Heart left ventricle (tissue), 16 donors: ENCODE data around the gene BCAR1. TPM values are rescaled to one million over a fixed set of nuclear protein-coding genes. Genes with fewer than 3 reads are reported as not detected.

Source experiments
- ATAC-seq, 4 donors: fragments of 200-7000 bp; cut with Tn5 transposase; one replicate each; pipeline ENCODE4 v1.9.1; 2020 to 2022; ENCODE audit warnings: moderate library complexity in 4 of 4, mild to moderate bottlenecking in 3 of 4, moderate number of reproducible peaks in 1 of 4
- DNase-seq, 5 donors: peaks; one replicate each; pipeline ENCODE4 v3.0.0-alpha.2; 2020
- H3K27ac ChIP-seq, 12 donors: fragments of 200-600 bp; sonication (generic) in 4 of 12; one replicate each; pipeline versions ENCODE4 v1.5.0 to v1.8.0; 2016 to 2022; ENCODE audit warnings: mild to moderate bottlenecking in 2 of 12
- H3K27me3 ChIP-seq, 9 donors: fragments of 200-600 bp; sonication (generic) in 2 of 9; one replicate each; pipeline versions ENCODE4 v1.5.1 to v1.8.0; 2016 to 2022; ENCODE audit warnings: mild to moderate bottlenecking in 3 of 9
- H3K36me3 ChIP-seq, 9 donors: fragments of 200-600 bp; sonication (generic) in 2 of 9; one replicate each; pipeline versions ENCODE4 v1.5.0 to v1.8.0; 2018 to 2022; ENCODE audit warnings: mild to moderate bottlenecking in 2 of 9
- H3K4me1 ChIP-seq, 12 donors: fragments of 200-600 bp; sonication (generic) in 4 of 12; one replicate each; pipeline versions ENCODE4 v1.5.0 to v1.8.0; 2016 to 2022; ENCODE audit warnings: mild to moderate bottlenecking in 3 of 12
- H3K4me3 ChIP-seq, 12 donors: fragments of 200-600 bp; sonication (generic) in 4 of 12; one replicate each; pipeline versions ENCODE4 v1.5.0 to v1.8.0; 2017 to 2022; ENCODE audit warnings: mild to moderate bottlenecking in 9 of 12, moderate library complexity in 4 of 12
- H3K9me3 ChIP-seq, 12 donors: fragments of 200-600 bp; sonication (generic) in 4 of 12; one replicate each; pipeline versions ENCODE4 v1.5.0 to v1.8.0; 2016 to 2022; ENCODE audit warnings: mild to moderate bottlenecking in 1 of 12
- POLR2A ChIP-seq, 2 donors: fragments of 450-650 bp; IDR thresholded peaks; one replicate each; pipeline ENCODE4 v1.6.1; 2017; ENCODE audit warnings: antibody characterized with exemption in 2 of 2, mild to moderate bottlenecking in 2 of 2, moderate library complexity in 2 of 2
- WGBS, 4 donors: extraction: QIAGEN DNeasy Blood & Tissue Kit in 2 of 4; methylation state at CpG; one replicate each; pipeline versions ENCODE4 v1.1.5 to v1.1.7; 2013 to 2018; 5-methylcytosine and 5-hydroxymethylcytosine counted together
- intact Hi-C, 10 donors: fragments of 100-400 bp; cut with DNase I; formaldehyde crosslinking; loops; one replicate each; pipeline versions ENCODE4 v1.11.1 to v1.14.2; 2022
- polyA plus RNA-seq, 2 donors: library from polyadenylated mRNA; stranded (reverse); fragments of 200-250 nt; gene quantifications; one replicate each; pipeline ENCODE4 v1.2.3, GENCODE V29; 2013
- total RNA-seq, 9 donors: library from RNA; depleted of rRNA in 2 of 9; stranded (reverse); fragments of >200 nt in 2 of 9; fragmentation: NEBNext Ultra II Directional in 3 of 9; extraction: Animal tissue kit (Norgen Biotek cat#: 25700) in 3 of 9; gene quantifications; one replicate each; pipeline versions ENCODE4 v1.1.0 to v1.2.4, GENCODE V29; 2016 to 2023
- TF ChIP-seq, protein P1 (sequence below), 12 donors: fragments of 200-600 bp; sonication (generic) in 4 of 12; IDR thresholded peaks; one replicate each; pipeline versions ENCODE4 v1.5.0 to v1.8.0; 2018 to 2022; ENCODE audit warnings: antibody characterized with exemption in 12 of 12, mild to moderate bottlenecking in 5 of 12
- donor health status: ischemic (EF 13 %, LVEDD 7.1; RV severe dilation, severe dysfunction).
- donor health status: healthy with polysubstance abuse.
- donor health status: DM: no; HTN: yes; CAD: no.
- donor health status: DM: no; HTN: no; CAD: no.
- donor health status: ischemic (EF 25% LVEDD 6.9; RV normal size, moderate dysfunction).
- donor health status: ischemic (EF 25% LVEDD 5.7; RV mildly dilated, moderate dysfunction).
- donor health status: healthy.
- donor health status: DM: yes; HTN: yes; CAD: no.
- donor health status: ischemic (EF 35%, LVEDD 5.7; RV mildly dilated, moderate dysfunction).
- donor health status: nonischemic (EF 11% LVEDD 7.7; RV severe dilation, severe dysfunction).
- donor health status: DM: yes; HTN: yes; CAD: no.
- donor health status: PGD.
- donor health status: ischemic (EF 29% LVEDD 5.4; RV normal size, mild dysfunction).
- donor health status: nonischemic (EF 23%, LVEDD 6.1; RV moderate dilation, normal function).

The BCAR1 gene
- total and polyA plus RNA-seq, 11 donors, result 51.4 to 129 (median 72.0) TPM

GRCh38 chr16:75228143-75228976, 23.1 kb downstream of the BCAR1 start:
- H3K4me3 ChIP-seq, result no peak overlapping the region
- WGBS, 4 donors, result 87 to 88% (median 87%) methylated on average over 13 to 17 of the region's 17 CpGs
- DNase-seq (peak in 1 of 5 donors; percentile 17), ATAC-seq (no peak)
- no peak overlapping the region for H3K27ac ChIP-seq
- no peak for TF ChIP-seq POLR2A (IDR thresholded peaks at IDR 0.05)
- TF ChIP-seq, protein P1, sequence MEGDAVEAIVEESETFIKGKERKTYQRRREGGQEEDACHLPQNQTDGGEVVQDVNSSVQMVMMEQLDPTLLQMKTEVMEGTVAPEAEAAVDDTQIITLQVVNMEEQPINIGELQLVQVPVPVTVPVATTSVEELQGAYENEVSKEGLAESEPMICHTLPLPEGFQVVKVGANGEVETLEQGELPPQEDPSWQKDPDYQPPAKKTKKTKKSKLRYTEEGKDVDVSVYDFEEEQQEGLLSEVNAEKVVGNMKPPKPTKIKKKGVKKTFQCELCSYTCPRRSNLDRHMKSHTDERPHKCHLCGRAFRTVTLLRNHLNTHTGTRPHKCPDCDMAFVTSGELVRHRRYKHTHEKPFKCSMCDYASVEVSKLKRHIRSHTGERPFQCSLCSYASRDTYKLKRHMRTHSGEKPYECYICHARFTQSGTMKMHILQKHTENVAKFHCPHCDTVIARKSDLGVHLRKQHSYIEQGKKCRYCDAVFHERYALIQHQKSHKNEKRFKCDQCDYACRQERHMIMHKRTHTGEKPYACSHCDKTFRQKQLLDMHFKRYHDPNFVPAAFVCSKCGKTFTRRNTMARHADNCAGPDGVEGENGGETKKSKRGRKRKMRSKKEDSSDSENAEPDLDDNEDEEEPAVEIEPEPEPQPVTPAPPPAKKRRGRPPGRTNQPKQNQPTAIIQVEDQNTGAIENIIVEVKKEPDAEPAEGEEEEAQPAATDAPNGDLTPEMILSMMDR (IDR thresholded peaks at IDR 0.05), result no peak
- peaks cover 0 to 9% (median 0%) of the 10 kb centered on the region in 9 donors for H3K27me3 ChIP-seq
- H3K4me1 ChIP-seq, result peaks cover 0 to 30% (median 10%) of the 10 kb centered on the region in 12 donors
- H3K9me3 ChIP-seq, result no peaks in the 10 kb centered on the region
- intact Hi-C loops, result no loop called here
- H3K36me3 ChIP-seq, result peaks cover 0 to 58% (median 37%) of the 10 kb centered on the region in 9 donors

DNA sequence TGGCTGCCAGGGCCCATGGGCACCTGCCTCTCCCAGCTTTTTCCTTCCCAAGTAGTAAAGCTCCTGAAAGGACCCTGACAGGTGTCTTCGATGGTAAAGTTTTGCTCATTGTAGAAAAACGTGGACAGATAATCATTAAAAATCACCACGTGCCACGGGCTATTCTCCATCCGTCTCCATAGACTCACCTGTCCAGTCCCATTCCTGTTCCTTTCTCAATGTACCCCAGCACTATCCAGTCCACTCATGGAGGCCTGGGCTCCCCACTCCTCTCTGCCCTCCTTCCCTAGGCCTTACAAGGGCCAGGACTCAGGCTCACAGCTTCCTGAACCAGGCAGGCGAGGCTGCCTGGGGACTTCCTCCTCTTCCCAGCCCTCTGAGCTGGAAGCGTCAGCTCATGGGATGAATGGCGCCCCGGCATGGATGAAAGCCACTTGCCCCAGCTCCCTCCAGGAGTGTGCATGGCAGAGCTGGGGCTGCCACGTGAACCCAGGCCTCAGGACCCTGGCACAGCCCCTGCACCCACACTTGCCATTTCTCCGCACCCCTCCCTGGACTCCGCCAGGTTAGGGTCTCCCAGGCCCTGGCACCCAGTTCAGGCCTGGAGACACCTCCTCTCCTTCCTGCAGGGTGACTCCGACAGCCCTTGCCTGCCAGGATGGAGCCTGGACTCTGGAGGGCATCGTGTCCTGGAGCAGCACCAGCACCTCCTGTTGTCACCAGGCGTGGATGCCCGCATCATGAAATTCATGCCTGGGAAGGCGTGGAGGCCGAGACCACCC, 23.9 kb downstream of the BCAR1 start:
- Histone ChIP-seq H3K4me3 (no peak overlapping the region), H3K27ac (no peak overlapping the region), H3K9me3 (no peaks in the 10 kb centered on the region), H3K27me3 (peaks cover 0 to 9% (median 0%) of the 10 kb centered on the region in 9 donors), H3K36me3 (peaks cover 0 to 50% (median 29%) of the 10 kb centered on the region in 9 donors), H3K4me1 (peaks cover 0 to 29% (median 10%) of the 10 kb centered on the region in 12 donors)
- no peak for TF ChIP-seq POLR2A (IDR thresholded peaks at IDR 0.05)
- TF ChIP-seq, protein P1 (IDR thresholded peaks at IDR 0.05), result no peak
- intact Hi-C loops, result no loop called here
- WGBS, 4 donors, result 81 to 85% (median 83%) methylated on average over 12 to 18 of the region's 18 CpGs
- DNase-seq (no peak), ATAC-seq (no peak)

- Histone ChIP-seq H3K36me3 (peaks cover 0 to 44% (median 22%) of the 10 kb centered on the region in 9 donors), H3K27me3 (peaks cover 0 to 9% (median 0%) of the 10 kb centered on the region in 9 donors), H3K4me1 (peaks cover 0 to 29% (median 10%) of the 10 kb centered on the region in 12 donors), H3K9me3 (no peaks in the 10 kb centered on the region), H3K4me3 (no peak overlapping the region), H3K27ac (no peak overlapping the region)
- no peak for ATAC-seq
- intact Hi-C loops, result no loop called here
- 59 to 68% (median 64%) methylated on average over 13 to 22 of the region's 22 CpGs for WGBS, 4 donors
- DNase-seq, result no peak
- TF ChIP-seq, protein P1 (IDR thresholded peaks at IDR 0.05), result no peak
- no peak for TF ChIP-seq POLR2A (IDR thresholded peaks at IDR 0.05)
These were observed 24.7 kb downstream of the BCAR1 start for GRCh38 chr16:75226550-75227360.
